KOPT-K1 (cell line): ENCODE results near the gene CST2.
"Not testable (repeated sequence)": the region's sequence is repeated elsewhere in the genome, so short reads cannot be mapped to it uniquely, and the experiment has no call there.

Experiments
- H3K27ac ChIP-seq: fragments of 200-600 bp; sonication (generic); 2 replicates; pipeline ENCODE4 v1.5.1; 2016; ENCODE audit warnings: antibody characterized with exemption, mild to moderate bottlenecking, low read depth, low read length; ENCODE audit not compliant: poor library complexity, severe bottlenecking
- H3K36me3 ChIP-seq: fragments of 200-600 bp; sonication (generic); 2 replicates; pipeline ENCODE4 v1.5.1; 2017; ENCODE audit warnings: antibody characterized with exemption, mild to moderate bottlenecking, low read length, moderate library complexity; ENCODE audit not compliant: insufficient read depth
- H3K9me3 ChIP-seq: fragments of 200-600 bp; sonication (generic); 2 replicates; pipeline ENCODE4 v1.5.1; 2017; ENCODE audit warnings: antibody characterized with exemption, low read length, mild to moderate bottlenecking; ENCODE audit not compliant: insufficient read depth, poor library complexity, severe bottlenecking

The CST2 gene

GRCh38 chr20:23826541-23827021 is at the start of gene CST2:
CST2 (minus strand) TSS chr20:23826729; CDS start chr20:23826660, 69 bp downstream.
- no peak within 1 kb of the TSS for H3K27ac ChIP-seq
- no peaks in the 10 kb centered on the region for H3K36me3 ChIP-seq
- no peaks in the 10 kb centered on the region for H3K9me3 ChIP-seq

GRCh38 chr20:23875606-23876237 is 49.2 kb upstream of the CST2 start:
- Histone ChIP-seq H3K27ac (peak overlapping the region; percentile 89), H3K36me3 (no peaks in the 10 kb centered on the region), H3K9me3 (no peaks in the 10 kb centered on the region)

DNA sequence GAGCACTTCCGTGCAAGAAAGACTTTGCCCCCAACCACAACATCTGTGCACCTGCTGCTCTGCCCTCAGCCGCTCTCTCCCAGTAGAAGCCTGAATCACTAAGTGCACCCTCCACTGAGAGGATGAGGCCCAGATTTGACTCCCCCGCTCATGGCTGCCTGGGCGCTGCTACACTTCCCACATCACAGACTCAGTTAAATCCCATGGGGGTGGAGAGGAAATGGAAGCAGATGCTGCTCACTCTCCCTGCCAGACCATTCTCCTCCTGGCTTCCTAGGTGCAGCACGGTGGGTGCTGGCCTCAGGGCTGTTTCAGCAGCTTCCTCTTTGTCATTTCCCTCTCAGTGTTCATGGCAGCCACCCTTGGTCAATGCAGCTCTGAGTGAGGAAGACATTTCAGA is 48.2 kb upstream of the CST2 start:
- no peaks in the 10 kb centered on the region for H3K36me3 ChIP-seq

GRCh38 chr20:23873370-23874015 is 47.0 kb upstream of the CST2 start:
- H3K9me3 ChIP-seq, result no peaks in the 10 kb centered on the region
- peak overlapping the region; percentile 89 for H3K27ac ChIP-seq

More for the DNA sequence above, 48.2 kb upstream of the CST2 start:
- Histone ChIP-seq H3K9me3 (no peaks in the 10 kb centered on the region), H3K27ac (peak overlapping the region; percentile 89)

GRCh38 chr20:23872065-23872464 is 45.5 kb upstream of the CST2 start:
- no peaks in the 10 kb centered on the region for H3K36me3 ChIP-seq
- peak overlapping the region; percentile 89 for H3K27ac ChIP-seq
- no peaks in the 10 kb centered on the region for H3K9me3 ChIP-seq

More at GRCh38 chr20:23873370-23874015, 47.0 kb upstream of the CST2 start:
- H3K36me3 ChIP-seq, result no peaks in the 10 kb centered on the region

DNA sequence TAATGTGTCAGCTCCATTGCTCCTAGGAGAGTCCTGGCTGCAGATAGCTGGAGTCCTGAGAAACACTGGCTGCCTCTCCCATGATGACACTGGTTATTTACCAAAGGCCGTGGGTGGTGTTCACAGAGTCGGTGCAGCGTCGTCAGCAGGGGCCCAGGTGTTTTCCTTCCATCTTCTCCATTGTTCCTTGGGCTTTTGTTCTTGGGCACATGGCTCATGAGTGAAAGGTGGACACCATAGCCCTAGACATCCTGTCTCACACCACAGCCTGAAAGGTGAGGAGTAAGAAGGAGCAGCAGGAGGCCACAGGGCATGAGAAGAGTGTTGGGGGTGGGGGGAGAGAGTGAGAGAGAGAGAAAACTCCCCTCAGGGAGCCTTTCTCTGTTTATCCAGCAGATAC is 43.9 kb upstream of the CST2 start:
- Histone ChIP-seq H3K27ac (peak overlapping the region; percentile 47), H3K9me3 (no peaks in the 10 kb centered on the region), H3K36me3 (no peaks in the 10 kb centered on the region)

DNA sequence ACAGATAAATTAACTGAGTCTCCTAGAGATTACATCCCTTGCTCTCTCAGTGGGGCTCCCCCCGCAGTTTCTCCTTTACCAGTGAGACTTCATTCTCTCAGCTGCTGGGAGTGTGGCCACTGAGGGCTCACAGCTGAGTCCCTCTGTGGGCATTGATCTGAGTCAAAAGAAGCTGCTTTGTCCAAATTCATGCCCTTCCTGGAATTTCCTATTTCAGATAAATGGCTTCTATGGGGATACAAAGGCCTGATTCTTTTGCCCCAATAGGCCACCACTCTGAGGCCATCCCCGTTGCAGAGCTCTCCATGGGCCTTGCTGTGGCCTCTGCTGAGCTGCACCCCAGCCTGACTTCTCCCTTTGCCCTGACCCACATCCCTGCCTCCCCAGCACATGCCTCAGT is 43.0 kb upstream of the CST2 start:
- peak overlapping the region; percentile 47 for H3K27ac ChIP-seq
- H3K9me3 ChIP-seq, result no peaks in the 10 kb centered on the region
- H3K36me3 ChIP-seq, result no peaks in the 10 kb centered on the region

DNA sequence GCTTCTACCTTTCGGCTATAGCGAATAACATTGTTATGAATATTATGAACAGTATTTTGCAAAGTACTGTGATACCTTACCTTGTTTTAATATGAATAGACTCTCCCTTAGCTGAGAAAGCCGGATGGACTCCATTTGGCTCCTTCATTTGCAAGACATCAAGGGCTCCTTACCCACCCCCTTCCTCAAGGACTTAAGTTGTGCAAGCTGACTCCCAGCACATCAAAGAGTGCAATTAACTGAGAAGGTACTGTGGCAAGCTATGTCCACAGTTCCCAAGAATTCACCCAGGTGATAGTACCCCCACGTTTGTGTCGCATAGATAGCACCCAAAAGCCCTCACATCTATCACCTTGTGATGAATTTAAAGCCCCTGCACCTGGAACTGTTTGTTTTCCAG is 41.8 kb upstream of the CST2 start:
- Histone ChIP-seq H3K36me3 (no peaks in the 10 kb centered on the region), H3K27ac (no peak overlapping the region)

DNA sequence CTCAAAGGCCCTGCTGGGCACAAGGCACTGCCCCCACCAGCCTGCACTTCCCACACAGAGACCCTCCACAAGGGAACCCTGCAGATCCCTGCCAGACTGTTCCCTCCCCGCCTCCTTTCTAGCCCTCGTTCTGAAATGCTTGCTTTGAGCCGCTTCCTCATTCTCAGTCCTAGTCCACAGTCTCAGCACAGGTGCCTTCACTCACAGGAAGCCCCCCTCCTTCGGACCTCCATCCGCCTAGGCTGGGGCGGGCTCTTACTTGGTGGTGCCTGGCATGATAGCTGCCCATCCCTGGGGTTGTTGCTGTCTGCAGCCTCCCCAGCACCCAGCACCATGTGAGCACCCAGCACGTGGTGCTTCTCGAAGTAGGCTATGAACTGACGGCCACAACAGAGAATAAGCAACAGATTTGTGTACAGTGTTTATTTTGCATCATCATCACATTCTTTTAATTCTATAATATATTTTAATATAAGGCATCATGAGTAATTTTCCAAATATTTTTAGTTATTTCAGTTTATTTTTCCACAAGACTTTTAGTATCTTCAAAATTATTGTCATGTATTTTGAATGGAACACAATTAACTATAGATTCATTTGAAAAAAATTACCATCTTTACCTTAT is 40.7 kb upstream of the CST2 start:
- Histone ChIP-seq H3K36me3 (no peaks in the 10 kb centered on the region), H3K27ac (peak overlapping the region; percentile 49), H3K9me3 (no peaks in the 10 kb centered on the region)

More for the DNA sequence above, 41.8 kb upstream of the CST2 start:
- no peaks in the 10 kb centered on the region for H3K9me3 ChIP-seq

DNA sequence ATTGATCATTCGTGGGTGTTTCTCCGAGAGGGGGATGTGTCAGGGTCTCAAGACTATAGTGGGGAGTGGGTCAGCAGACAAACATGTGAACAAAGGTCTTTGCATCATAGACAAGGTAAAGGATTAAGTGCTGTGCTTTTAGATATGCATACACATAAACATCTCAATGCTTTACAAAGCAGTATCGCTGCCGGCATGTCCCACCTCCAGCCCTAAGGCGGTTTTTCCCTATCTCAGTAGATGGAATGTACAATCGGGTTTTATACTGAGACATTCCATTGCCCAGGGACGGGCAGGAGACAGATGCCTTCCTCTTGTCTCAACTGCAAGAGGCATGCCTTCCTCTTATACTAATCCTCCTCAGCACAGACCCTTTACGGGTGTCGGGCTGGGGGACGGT is 34.2 kb upstream of the CST2 start:
- not testable (repeated sequence) for H3K36me3 ChIP-seq, H3K27ac ChIP-seq, H3K9me3 ChIP-seq

DNA sequence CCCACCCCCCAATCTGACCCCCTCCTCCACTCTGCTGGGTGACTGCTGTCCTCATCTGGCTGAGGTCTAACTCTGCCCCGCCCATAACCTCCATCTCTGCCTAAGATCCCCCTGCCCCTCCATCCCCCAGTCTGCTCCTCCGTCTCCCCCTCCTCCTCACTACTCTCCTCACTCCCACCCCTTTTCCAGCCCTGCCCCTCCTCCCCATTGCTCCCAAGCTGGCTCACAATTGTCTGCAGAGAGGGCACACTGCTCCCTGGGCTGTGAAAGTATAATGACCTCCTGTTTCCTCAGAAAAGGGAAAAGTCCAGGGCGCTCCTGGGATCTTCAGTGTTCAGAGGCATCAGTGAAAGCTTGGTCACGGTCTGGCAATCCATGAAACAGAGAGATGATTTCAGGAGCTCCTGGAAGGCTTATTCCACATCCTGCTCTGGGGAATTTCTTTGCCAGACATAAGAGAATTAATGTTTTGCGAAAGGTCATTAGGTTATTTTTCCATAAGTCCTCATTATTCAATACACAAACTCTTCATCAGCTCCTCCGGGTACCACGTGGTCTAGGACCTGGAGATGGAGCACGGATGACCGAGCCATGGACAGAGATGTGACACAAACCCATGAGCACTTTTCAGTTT is 31.6 kb upstream of the CST2 start:
- no peaks in the 10 kb centered on the region for H3K9me3 ChIP-seq
- H3K36me3 ChIP-seq, result no peaks in the 10 kb centered on the region
- H3K27ac ChIP-seq, result no peak overlapping the region

DNA sequence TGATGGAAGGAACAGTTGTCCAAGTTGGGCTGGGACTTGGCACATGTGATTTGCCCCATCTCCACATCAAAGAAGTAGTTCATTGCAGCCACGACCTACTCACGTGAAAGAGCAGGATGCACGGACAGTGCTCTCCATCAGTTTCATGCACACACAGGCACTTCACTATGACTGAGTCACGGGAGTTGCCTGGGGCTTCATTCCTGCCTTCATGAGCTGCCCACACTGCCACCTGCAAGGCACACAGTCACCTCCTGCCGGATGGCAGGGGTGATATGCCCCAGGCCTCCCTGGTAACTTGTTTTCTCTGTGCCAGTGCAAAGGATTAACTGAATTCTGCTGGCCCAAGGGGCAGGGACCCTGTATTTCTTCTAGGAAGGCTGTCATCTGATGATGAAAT is 30.2 kb upstream of the CST2 start:
- Histone ChIP-seq H3K36me3 (no peaks in the 10 kb centered on the region), H3K27ac (no peak overlapping the region), H3K9me3 (no peaks in the 10 kb centered on the region)

- H3K9me3 ChIP-seq, result no peaks in the 10 kb centered on the region
- no peaks in the 10 kb centered on the region for H3K36me3 ChIP-seq
- H3K27ac ChIP-seq, result no peak overlapping the region
Observed at GRCh38 chr20:23856226-23856625, 29.7 kb upstream of the CST2 start.

GRCh38 chr20:23841693-23842092 is 15.2 kb upstream of the CST2 start:
- no peak overlapping the region for H3K27ac ChIP-seq
- H3K36me3 ChIP-seq, result no peaks in the 10 kb centered on the region
- H3K9me3 ChIP-seq, result no peaks in the 10 kb centered on the region

DNA sequence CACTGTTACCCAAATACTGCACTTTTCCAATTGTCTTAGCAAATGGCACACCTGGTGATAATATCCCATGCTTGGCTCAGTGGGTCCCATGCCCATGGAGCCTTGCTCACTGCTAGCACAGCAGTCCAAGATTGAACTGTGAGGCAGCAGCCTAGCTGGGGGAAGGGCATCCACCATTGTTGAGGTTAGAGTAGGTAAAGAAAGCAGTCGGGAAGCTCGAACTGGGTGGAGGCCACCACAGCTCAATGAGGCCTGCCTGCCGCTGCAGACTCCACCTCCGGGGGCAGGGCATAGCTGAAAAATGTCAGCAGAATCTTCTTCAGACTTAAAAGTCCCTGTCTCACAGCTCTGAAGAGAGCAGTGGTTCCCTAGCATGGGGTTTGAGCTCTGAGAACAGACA is 9.2 kb upstream of the CST2 start:
- Histone ChIP-seq H3K9me3 (no peaks in the 10 kb centered on the region), H3K36me3 (no peaks in the 10 kb centered on the region)

More for the DNA sequence above, 9.2 kb upstream of the CST2 start:
- H3K27ac ChIP-seq, result no peak overlapping the region
